Posterior cingulate gyrus (tissue), 11 donors: ENCODE data around the gene PIK3C3.
A peak's percentile ranks its signal among the peaks of the same experiment; 100 is the strongest.

Experiments
- DNase-seq, 10 donors: peaks; one replicate each; pipeline versions ENCODE4 v3.0.0 to v3.0.0-alpha.2; 2020 to 2021; ENCODE audit warnings: mixed read lengths in 3 of 10
- intact Hi-C: fragments of 100-400 bp; cut with DNase I; formaldehyde crosslinking; loops from one replicate; pipeline ENCODE4 v1.15.1; 2023

The PIK3C3 gene

GRCh38 chr18:41959045-41959444 lies 4.0 kb downstream of the PIK3C3 start:
- intact Hi-C loops: no loop called here
- DNase-seq: no peak

GRCh38 chr18:41965634-41966255 lies 10.7 kb downstream of the PIK3C3 start:
- DNase-seq: peak in 2 of 10 donors; percentile 11 to 15
- intact Hi-C loops: no loop called here

- intact Hi-C loops: no loop called here
- DNase-seq: peak in 1 of 10 donors; percentile 48
Observed at GRCh38 chr18:41966943-41967342, 11.9 kb downstream of the PIK3C3 start.

- peak in 5 of 10 donors; percentile 17 to 81 (median 31) for DNase-seq
- intact Hi-C loops: no loop called here
Observed at GRCh38 chr18:41967680-41968079, 12.6 kb downstream of the PIK3C3 start.

GRCh38 chr18:41969881-41970280 lies 14.8 kb downstream of the PIK3C3 start:
- intact Hi-C loops: no loop called here
- no peak for DNase-seq

GRCh38 chr18:41972067-41972925 lies 17.3 kb downstream of the PIK3C3 start:
- DNase-seq: no peak
- intact Hi-C loops: no loop called here

- DNase-seq: no peak
- intact Hi-C loops: no loop called here
Observed at GRCh38 chr18:41973983-41974382, 18.9 kb downstream of the PIK3C3 start.

- intact Hi-C loops: no loop called here
- no peak for DNase-seq
Observed at GRCh38 chr18:41974796-41975201, 19.8 kb downstream of the PIK3C3 start.

GRCh38 chr18:41975284-41975683 lies 20.2 kb downstream of the PIK3C3 start:
- DNase-seq: no peak
- intact Hi-C loops: no loop called here

- DNase-seq: no peak
- intact Hi-C loops: no loop called here
Observed at GRCh38 chr18:41977233-41977632, 22.2 kb downstream of the PIK3C3 start.

GRCh38 chr18:41982942-41983660 lies 28.1 kb downstream of the PIK3C3 start:
- intact Hi-C loops: no loop called here
- no peak for DNase-seq

GRCh38 chr18:41985914-41986313 lies 30.9 kb downstream of the PIK3C3 start:
- DNase-seq: no peak
- intact Hi-C loops: no loop called here

GRCh38 chr18:41989508-41989907 lies 34.5 kb downstream of the PIK3C3 start:
- DNase-seq: no peak
- intact Hi-C loops: no loop called here

- intact Hi-C loops: no loop called here
- DNase-seq: no peak
Observed at GRCh38 chr18:41992066-41992465, 37.0 kb downstream of the PIK3C3 start.

- no peak for DNase-seq
- intact Hi-C loops: no loop called here
Observed at GRCh38 chr18:41992703-41993102, 37.7 kb downstream of the PIK3C3 start.

GRCh38 chr18:41993151-41993550 lies 38.1 kb downstream of the PIK3C3 start:
- no peak for DNase-seq
- intact Hi-C loops: no loop called here

- intact Hi-C loops: no loop called here
- DNase-seq: no peak
Observed at GRCh38 chr18:41996020-41996419, 41.0 kb downstream of the PIK3C3 start.

- intact Hi-C loops: no loop called here
- no peak for DNase-seq
Observed at GRCh38 chr18:41999751-42000150, 44.7 kb downstream of the PIK3C3 start.

GRCh38 chr18:42001801-42002200 lies 46.8 kb downstream of the PIK3C3 start:
- DNase-seq: no peak
- intact Hi-C loops: no loop called here

GRCh38 chr18:42004653-42005052 lies 49.6 kb downstream of the PIK3C3 start:
- intact Hi-C loops: no loop called here
- no peak for DNase-seq

- DNase-seq: no peak
- intact Hi-C loops: no loop called here
Observed at GRCh38 chr18:42005782-42006181, 50.7 kb downstream of the PIK3C3 start.
